Kidney (tissue), 14 donors: ENCODE results near the gene ADGRV1. TPM values are rescaled to one million over a fixed set of nuclear protein-coding genes. Genes with fewer than 3 reads are reported as not detected.

ENCODE experiments used
- DNase-seq, 5 donors: peaks; one replicate each; pipeline ENCODE4 v3.0.0-alpha.2; 2013 to 2020
- FAIRE-seq: peaks from 2 replicates; lab custom pipeline; 2012; peaks lifted over from hg19 to GRCh38; lab: Jason Lieb, UNC
- H3K27ac ChIP-seq, 2 donors: one replicate each; pipeline ENCODE4 v1.7.0; 2013; ENCODE audit warnings: low read depth in 2 of 2, low read length in 2 of 2, inconsistent platforms in 1 of 2
- H3K27me3 ChIP-seq: one replicate; pipeline ENCODE4 v1.7.1; 2013; ENCODE audit warnings: low read length, inconsistent platforms; ENCODE audit not compliant: control insufficient read depth, insufficient read depth
- H3K36me3 ChIP-seq, 3 donors: one replicate each; pipeline versions ENCODE4 v1.7.0 to v1.7.1; 2013; ENCODE audit warnings: low read length in 3 of 3, control low read depth in 1 of 3, inconsistent platforms in 1 of 3; ENCODE audit not compliant: insufficient read depth in 3 of 3, control insufficient read depth in 2 of 3
- H3K4me1 ChIP-seq, 3 donors: one replicate each; pipeline versions ENCODE4 v1.7.0 to v1.7.1; 2013; ENCODE audit warnings: low read length in 3 of 3, inconsistent platforms in 1 of 3, low read depth in 1 of 3; ENCODE audit not compliant: control insufficient read depth in 2 of 3, insufficient read depth in 2 of 3
- H3K4me3 ChIP-seq, 3 donors: one replicate each; pipeline versions ENCODE4 v1.7.0 to v1.8.1; 2013; ENCODE audit warnings: low read length in 3 of 3, control low read depth in 1 of 3, inconsistent platforms in 1 of 3
- H3K9ac ChIP-seq, 3 donors: one replicate each; pipeline versions ENCODE4 v1.7.0 to v1.7.1; 2013; ENCODE audit warnings: low read length in 3 of 3, control low read depth in 1 of 3, inconsistent platforms in 1 of 3
- H3K9me3 ChIP-seq, 3 donors: one replicate each; pipeline versions ENCODE4 v1.7.0 to v1.7.1; 2013; ENCODE audit warnings: low read length in 3 of 3, control low read depth in 1 of 3, inconsistent platforms in 1 of 3; ENCODE audit not compliant: control insufficient read depth in 2 of 3, insufficient read depth in 1 of 3
- CTCF ChIP-seq: IDR thresholded peaks from 3 replicates; pipeline ENCODE4 v1.5.1; 2012; ENCODE audit warnings: mild to moderate bottlenecking, moderate library complexity, borderline replicate concordance; ENCODE audit not compliant: insufficient read depth; ENCODE audit errors: extremely low read depth
- intact Hi-C: fragments of 100-400 bp; cut with DNase I; formaldehyde crosslinking; loops from one replicate; pipeline ENCODE4 v1.11.1; 2022
- polyA plus RNA-seq: library from polyadenylated mRNA; stranded (reverse); fragments of 350-450 nt; fragmentation: Illumina TruSeq; extraction: RNeasy Lipid Tissue Mini Kit (QIAGEN cat#74804); gene quantifications from one replicate; pipeline ENCODE4 v1.2.3, GENCODE V29; 2014; ENCODE audit warnings: low read depth, low replicate concordance; ENCODE audit not compliant: insufficient read depth
- total RNA-seq: library from RNA; stranded (reverse); fragmentation: NEBNext Ultra II Directional; extraction: Animal tissue kit (Norgen Biotek cat#: 25700); gene quantifications from one replicate; pipeline ENCODE4 v1.2.1, GENCODE V29; 2021
- donor health status: control.
- donor health status: control.
- donor health status: control.
- donor health status: control.
- donor health status: control.
- donor health status: DM: yes; HTN: yes; CAD: no.
- donor health status: Normal renal cell carcinoma (clear cell type).

The ADGRV1 gene
- total and polyA plus RNA-seq, 2 donors from 2014 or later, result 7.0 to 7.3 TPM

- no peak for FAIRE-seq
- intact Hi-C loops, result no loop called here
- Histone ChIP-seq H3K27me3 (no peaks in the 10 kb centered on the region), H3K36me3 (no peaks in the 10 kb centered on the region), H3K4me3 (no peak overlapping the region), H3K9ac (no peak overlapping the region), H3K27ac (no peak overlapping the region), H3K4me1 (no peaks in the 10 kb centered on the region), H3K9me3 (no peaks in the 10 kb centered on the region)
- no peak for DNase-seq
- no peak for TF ChIP-seq CTCF
These were observed 574.6 kb downstream of the ADGRV1 start for GRCh38 chr5:91133183-91133582.

DNA sequence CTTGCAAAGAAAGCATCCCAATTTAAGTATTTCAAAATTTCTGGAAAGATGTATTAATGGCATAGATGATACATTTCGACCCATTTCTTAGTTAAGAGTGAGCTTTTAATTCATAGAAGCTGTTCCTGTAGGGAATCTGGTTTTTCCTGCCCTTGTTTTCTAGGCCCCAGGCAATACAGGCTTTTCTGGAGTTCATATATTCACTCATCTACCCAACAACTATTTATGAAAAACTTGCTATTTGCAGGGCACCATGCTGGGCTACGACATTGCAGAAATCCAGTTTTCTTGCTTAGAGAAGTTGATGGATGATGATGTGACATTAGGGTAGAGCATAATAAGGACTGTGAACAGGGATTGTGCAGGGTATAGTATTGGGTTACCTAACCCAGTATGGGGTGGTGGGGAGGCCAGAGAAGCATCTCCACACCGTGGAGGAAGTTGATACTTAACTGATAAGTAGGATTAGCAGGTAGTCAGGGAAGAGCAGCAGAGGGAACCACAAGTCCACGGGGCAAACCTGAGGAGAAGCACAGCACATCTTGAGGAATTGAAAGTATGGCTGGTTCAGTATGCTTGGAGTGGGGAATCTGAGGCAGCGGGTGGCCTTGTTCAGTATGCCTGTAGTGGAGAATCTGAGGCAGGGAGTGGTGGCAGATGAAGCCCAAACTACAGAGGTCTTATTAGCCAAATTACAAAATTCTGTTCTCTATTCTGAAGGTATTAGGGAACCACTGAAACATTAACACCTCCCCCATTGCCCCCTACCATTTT lies 577.1 kb downstream of the ADGRV1 start:
- DNase-seq (no peak), FAIRE-seq (no peak)
- intact Hi-C loops, result no loop called here
- Histone ChIP-seq H3K27me3 (no peaks in the 10 kb centered on the region), H3K27ac (no peak overlapping the region), H3K4me3 (no peak overlapping the region), H3K9ac (no peak overlapping the region), H3K36me3 (no peaks in the 10 kb centered on the region), H3K4me1 (no peaks in the 10 kb centered on the region), H3K9me3 (no peaks in the 10 kb centered on the region)
- TF ChIP-seq CTCF, result no peak

DNA sequence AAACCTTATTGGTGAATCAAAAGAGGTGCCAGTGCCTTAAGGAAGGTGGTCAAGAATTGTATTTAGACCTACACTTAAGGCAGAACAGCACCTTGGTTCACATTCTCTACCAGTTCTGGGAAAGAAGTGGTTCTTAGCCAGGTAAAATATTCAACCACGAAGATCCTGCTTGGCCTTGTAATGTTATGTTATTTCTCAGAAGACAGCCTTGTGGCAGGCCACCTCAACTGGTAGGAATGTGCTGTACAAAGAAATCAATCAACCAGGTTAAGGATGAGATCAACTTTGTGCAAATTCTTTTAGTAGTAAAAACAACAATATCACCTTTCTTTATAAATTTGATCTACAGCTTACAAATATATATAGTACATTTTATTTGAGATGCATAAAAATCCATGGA lies 577.7 kb downstream of the ADGRV1 start:
- no peak for FAIRE-seq
- DNase-seq, result no peak
- no peak overlapping the region for H3K27ac ChIP-seq

More for the DNA sequence above, 577.7 kb downstream of the ADGRV1 start:
- Histone ChIP-seq H3K4me1 (no peaks in the 10 kb centered on the region), H3K9me3 (no peaks in the 10 kb centered on the region), H3K4me3 (no peak overlapping the region), H3K9ac (no peak overlapping the region), H3K27me3 (no peaks in the 10 kb centered on the region), H3K36me3 (no peaks in the 10 kb centered on the region)
- intact Hi-C loops, result no loop called here
- no peak for TF ChIP-seq CTCF
